Keratinocyte (primary cell): ENCODE measurements around the gene LRRC8C. TPM values are rescaled to one million over a fixed set of nuclear protein-coding genes. Genes with fewer than 3 reads are reported as not detected.

Source experiments
- DNase-seq: peaks from one replicate; pipeline ENCODE4 v3.0.0-alpha.2; 2011; ENCODE audit warnings: low read depth, missing footprints, low spot score
- FAIRE-seq: peaks from 2 replicates; lab custom pipeline; 2011; peaks lifted over from hg19 to GRCh38; lab: Jason Lieb, UNC
- H2AFZ ChIP-seq: 2 replicates; pipeline ENCODE4 v1.6.0; 2012; ENCODE audit warnings: low read length, control low read depth, inconsistent platforms; ENCODE audit not compliant: control insufficient read depth
- H3K27ac ChIP-seq: 2 replicates; pipeline ENCODE4 v1.5.1; 2011; ENCODE audit warnings: low read length; ENCODE audit not compliant: control insufficient read depth, insufficient read depth
- H3K27me3 ChIP-seq: 3 replicates; pipeline ENCODE4 v1.6.0; 2011; ENCODE audit warnings: low read length; ENCODE audit not compliant: control insufficient read depth, insufficient read depth; ENCODE audit errors: extremely low read depth
- H3K36me3 ChIP-seq, 2 experiments: 2 replicates in 1 of 2; 3 replicates in 1 of 2; pipeline ENCODE4 v1.5.1; 2011; ENCODE audit warnings: low read length in 2 of 2, mild to moderate bottlenecking in 1 of 2; ENCODE audit not compliant: control insufficient read depth in 2 of 2, insufficient read depth in 2 of 2; ENCODE audit errors: extremely low read depth in 1 of 2
- H3K4me1 ChIP-seq: 3 replicates; pipeline ENCODE4 v1.5.1; 2011; ENCODE audit warnings: low read length; ENCODE audit not compliant: control insufficient read depth, insufficient read depth; ENCODE audit errors: extremely low read depth
- H3K4me2 ChIP-seq: 3 replicates; pipeline ENCODE4 v1.6.0; 2011; ENCODE audit warnings: low read depth, low read length; ENCODE audit not compliant: control insufficient read depth, insufficient read depth; ENCODE audit errors: extremely low read depth
- H3K4me3 ChIP-seq, 3 experiments: fragments of 200-600 bp in 1 of 3; sonication (generic) in 1 of 3; 2 replicates in 2 of 3; 3 replicates in 1 of 3; pipeline ENCODE4 v1.5.1; 2011 to 2016; ENCODE audit warnings: low read length in 3 of 3, mild to moderate bottlenecking in 3 of 3, control low read depth in 2 of 3, inconsistent platforms in 1 of 3, low read depth in 1 of 3, mixed read lengths in 1 of 3, mixed run types in 1 of 3, moderate library complexity in 1 of 3; ENCODE audit not compliant: control insufficient read depth in 2 of 3, insufficient read depth in 2 of 3; ENCODE audit errors: extremely low read depth in 1 of 3
- H3K79me2 ChIP-seq: 2 replicates; pipeline ENCODE4 v1.6.0; 2012; ENCODE audit warnings: low read length; ENCODE audit not compliant: control insufficient read depth, insufficient read depth
- H3K9ac ChIP-seq: 3 replicates; pipeline ENCODE4 v1.6.0; 2011; ENCODE audit warnings: low read length; ENCODE audit not compliant: control insufficient read depth, insufficient read depth; ENCODE audit errors: extremely low read depth
- H3K9me1 ChIP-seq: 3 replicates; pipeline ENCODE4 v1.6.0; 2011; ENCODE audit warnings: low read length; ENCODE audit not compliant: control insufficient read depth, insufficient read depth; ENCODE audit errors: extremely low read depth
- H3K9me3 ChIP-seq: 2 replicates; pipeline ENCODE4 v1.5.1; 2012; ENCODE audit warnings: low read depth, low read length; ENCODE audit not compliant: control insufficient read depth
- H4K20me1 ChIP-seq: 3 replicates; pipeline ENCODE4 v1.6.0; 2011; ENCODE audit warnings: low read length; ENCODE audit not compliant: control insufficient read depth, insufficient read depth; ENCODE audit errors: extremely low read depth
- CTCF ChIP-seq, 3 experiments: IDR thresholded peaks in 1 of 3; conservative IDR thresholded peaks in 1 of 3; optimal IDR thresholded peaks in 1 of 3; 2 replicates in 2 of 3; 3 replicates in 1 of 3; pipeline versions ENCODE3 to v1.5.1; 2011; ENCODE audit warnings: low read length in 3 of 3, mild to moderate bottlenecking in 3 of 3, moderate library complexity in 2 of 3, control low read depth in 1 of 3, inconsistent platforms in 1 of 3; ENCODE audit not compliant: insufficient read depth in 2 of 3; ENCODE audit errors: extremely low read depth in 1 of 3
- EZH2 ChIP-seq: IDR thresholded peaks from one replicate; pipeline ENCODE4 v1.6.1; 2012; ENCODE audit warnings: inconsistent platforms, mild to moderate bottlenecking, low read length, moderate library complexity
- dilution Hi-C: fragments of 300-500 bp; cut with MboI; formaldehyde crosslinking; loops from one replicate; pipeline ENCODE4 v1.7.0; 2020; ENCODE audit warnings: low sequenced_read_pairs; ENCODE audit not compliant: extremely low pct_ligation_motif_present
- polyA plus RNA-seq, 5 experiments: library from polyadenylated mRNA; depleted of rRNA in 3 of 5; stranded (reverse) in 3 of 5; stranded (forward) in 1 of 5; unstranded in 1 of 5; fragments of >200 nt; gene quantifications; 1 replicate in 1 of 5; 2 replicates in 3 of 5; 3 replicates in 1 of 5; pipeline versions ENCODE4 v1.2.1 to v1.2.3, GENCODE V29; 2011 to 2012; ENCODE audit warnings: missing spikeins in 2 of 5, low read depth in 1 of 5, low replicate concordance in 1 of 5

Gene LRRC8C
- polyA plus RNA-seq, 1 donor (not counting 4 experiments of a cell fraction or from before 2014, with no cell fraction given): 18.4 TPM

GRCh38 chr1:89690595-89690994 is 57.7 kb downstream of the LRRC8C start:
- Histone ChIP-seq H3K9me1 (no peaks in the 10 kb centered on the region), H3K27me3 (no peaks in the 10 kb centered on the region), H3K9ac (no peak overlapping the region), H3K9me3 (no peaks in the 10 kb centered on the region), H2AFZ (no peak overlapping the region), H3K4me1 (no peaks in the 10 kb centered on the region), H3K27ac (no peak overlapping the region), H3K4me3 (no peak overlapping the region), H4K20me1 (no peaks in the 10 kb centered on the region), H3K36me3 (peaks cover 1 to 33% of the 10 kb centered on the region in 2 experiments), H3K4me2 (no peak overlapping the region), H3K79me2 (no peaks in the 10 kb centered on the region)
- TF ChIP-seq EZH2: no peak
- FAIRE-seq: no peak
- dilution Hi-C loops: no loop called here
- no peak for DNase-seq

- Histone ChIP-seq H3K4me2 (no peak overlapping the region), H3K79me2 (no peaks in the 10 kb centered on the region), H3K36me3 (peaks cover 1 to 19% of the 10 kb centered on the region in 2 experiments), H3K27me3 (no peaks in the 10 kb centered on the region), H3K9me1 (no peaks in the 10 kb centered on the region), H2AFZ (no peak overlapping the region), H3K27ac (no peak overlapping the region), H4K20me1 (no peaks in the 10 kb centered on the region), H3K9ac (no peak overlapping the region), H3K4me1 (no peaks in the 10 kb centered on the region), H3K9me3 (no peaks in the 10 kb centered on the region), H3K4me3 (no peak overlapping the region)
- FAIRE-seq (peak; percentile 13), DNase-seq (no peak)
- dilution Hi-C loops: no loop called here
- TF ChIP-seq EZH2 (no peak), CTCF (optimal IDR thresholded peaks at IDR 0.05 in 1 of 3, IDR thresholded peaks at IDR 0.05 in 1 of 3, conservative IDR thresholded peaks at IDR 0.05 in 1 of 3; ENCODE audit: extremely low read depth in 1 of 3, insufficient read depth in 2 of 3, low read length in 3 of 3) (no peak)
These were observed 59.9 kb downstream of the LRRC8C start for GRCh38 chr1:89692601-89693521.
